COR-L47 (cell line): Measurements from ENCODE around the gene ZFYVE16.
"Not testable (repeated sequence)": the region's sequence is repeated elsewhere in the genome, so short reads cannot be mapped to it uniquely, and the experiment has no call there.

Source experiments
- DNase-seq: peaks from one replicate; lab custom pipeline; 2025; lab: John Stamatoyannopoulos, UW

Gene ZFYVE16

DNA sequence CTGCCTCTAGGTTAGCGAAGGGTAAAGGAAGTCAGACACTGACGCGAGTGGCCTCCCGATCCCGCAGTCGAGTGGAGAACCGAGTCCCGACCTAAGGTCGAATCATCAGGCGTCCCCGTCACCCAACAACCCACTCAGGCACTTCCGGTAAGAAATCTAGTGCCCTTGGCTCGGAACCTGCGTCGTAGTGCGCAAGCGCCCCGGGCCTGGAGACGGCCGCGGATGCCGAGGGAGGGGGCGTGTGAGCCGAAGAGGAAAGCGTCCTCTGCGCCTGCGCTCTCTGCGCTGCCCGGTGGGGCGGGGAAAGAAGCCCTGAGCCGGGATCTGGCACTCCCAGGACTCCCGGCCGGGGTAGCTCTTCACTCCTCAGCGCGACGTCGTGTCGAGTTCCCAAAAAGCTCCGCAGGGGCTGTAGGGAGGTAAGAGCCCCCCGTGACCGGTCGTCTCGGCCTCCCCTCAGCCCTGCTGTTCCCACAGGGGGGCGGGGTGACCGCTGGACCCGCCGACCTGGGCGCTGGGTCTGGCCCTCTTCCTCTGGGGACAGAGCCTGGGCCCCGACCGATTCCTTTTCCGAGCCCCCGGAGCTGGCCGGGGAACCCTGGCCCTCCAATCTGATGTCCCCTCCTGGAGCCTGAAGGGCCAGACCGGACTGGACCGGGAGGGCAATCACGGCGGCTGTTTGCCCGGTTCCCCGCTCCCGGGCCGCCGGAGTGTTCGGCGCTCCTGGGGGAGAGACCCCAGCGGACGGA, at the start of gene ZFYVE16:
TSS of gene ZFYVE16 (plus strand) at position 330 of the 749 bp plus-strand sequence. CDS start 26,084 bp downstream, outside the sequence.
- peak; percentile 96 for DNase-seq

GRCh38 chr5:80360914-80361444, 46.9 kb upstream of the ZFYVE16 start:
- no peak for DNase-seq

DNA sequence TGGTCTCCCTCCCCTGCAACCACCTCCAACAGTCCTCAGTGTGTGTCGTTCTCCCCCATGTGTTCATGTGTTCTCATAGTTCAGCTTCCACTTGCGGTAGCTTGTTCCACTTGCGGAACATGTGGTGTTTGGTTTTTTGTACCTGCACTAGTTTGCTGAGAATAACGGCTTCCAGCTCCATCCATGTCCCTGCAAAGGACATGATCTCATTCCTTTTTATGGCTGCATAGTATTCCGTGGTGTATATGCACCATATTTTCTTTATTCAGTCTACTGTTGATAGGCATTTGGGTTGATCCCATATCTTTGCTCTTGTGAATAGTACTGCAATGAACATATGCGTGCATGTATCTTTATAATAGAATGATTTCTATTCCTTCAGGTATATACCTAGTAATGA, 43.0 kb upstream of the ZFYVE16 start:
- DNase-seq, result no peak

GRCh38 chr5:80368661-80369480, 39.0 kb upstream of the ZFYVE16 start:
- no peak for DNase-seq

- DNase-seq, result peak; percentile 53
Measured at GRCh38 chr5:80369521-80369920, 38.3 kb upstream of the ZFYVE16 start.

DNA sequence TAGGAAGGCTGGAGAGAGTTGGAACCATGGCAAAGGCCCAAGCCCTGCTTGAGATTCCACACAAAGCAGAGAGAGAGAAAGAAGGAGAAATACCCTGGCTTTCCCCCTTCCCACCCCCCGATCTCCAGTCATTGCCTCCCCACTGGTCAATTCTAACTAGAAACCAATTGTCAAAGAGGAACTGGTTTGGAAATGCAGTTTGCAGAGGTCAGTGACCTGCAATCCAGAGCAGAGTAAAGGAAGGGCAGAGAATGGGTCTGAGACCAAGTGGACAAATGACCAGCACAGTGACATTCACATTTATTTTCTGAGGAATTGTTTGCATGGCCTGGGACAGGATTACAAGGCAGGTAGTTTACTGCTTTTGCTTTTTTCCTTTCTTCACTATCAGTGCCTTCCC, 37.5 kb upstream of the ZFYVE16 start:
- DNase-seq, result no peak

GRCh38 chr5:80372780-80373179, 35.1 kb upstream of the ZFYVE16 start:
- DNase-seq, result no peak

- no peak for DNase-seq
Measured at GRCh38 chr5:80374188-80374587, 33.7 kb upstream of the ZFYVE16 start.

DNA sequence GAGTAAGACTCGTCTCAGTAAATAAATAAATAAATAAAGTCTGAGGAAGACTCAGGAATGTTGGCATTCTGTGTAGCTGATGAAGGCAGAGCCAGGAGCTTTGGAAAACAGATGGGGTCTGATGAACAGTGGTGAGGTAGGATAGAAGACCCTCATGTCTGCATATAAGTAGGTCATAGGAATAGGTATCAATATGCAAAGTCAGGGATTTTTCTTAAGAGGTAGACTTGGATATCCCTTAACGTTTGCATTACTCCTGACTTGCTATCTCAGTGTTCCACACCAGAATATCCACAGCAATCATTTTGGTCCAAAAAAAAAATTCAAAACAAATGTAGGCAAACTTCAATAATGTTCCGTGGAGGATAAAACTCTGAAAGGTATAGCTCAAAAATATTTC, 31.3 kb upstream of the ZFYVE16 start:
- no peak for DNase-seq

DNA sequence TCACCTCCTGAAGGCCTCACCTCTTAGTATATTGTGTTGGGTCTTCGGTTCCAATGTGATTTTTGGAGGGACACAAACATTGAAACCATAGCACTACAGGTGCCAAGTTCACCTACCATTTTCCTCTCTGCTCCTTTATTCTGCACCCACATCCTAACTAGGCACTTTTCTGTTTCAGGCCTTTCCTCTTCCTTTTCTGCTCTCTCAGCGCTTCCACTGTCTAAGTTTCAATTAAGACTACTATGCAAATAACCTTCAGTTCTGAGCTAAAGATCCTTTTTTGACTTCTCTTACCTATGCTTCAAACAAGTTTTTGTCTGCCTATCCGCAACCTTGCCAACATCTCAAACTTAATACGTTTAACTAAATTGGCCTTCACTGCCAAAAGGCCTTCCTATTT, 25.4 kb upstream of the ZFYVE16 start:
- DNase-seq, result no peak

- DNase-seq, result no peak
Measured at GRCh38 chr5:80387063-80387768, 20.6 kb upstream of the ZFYVE16 start.

GRCh38 chr5:80389580-80389979, 18.3 kb upstream of the ZFYVE16 start:
- no peak for DNase-seq

DNA sequence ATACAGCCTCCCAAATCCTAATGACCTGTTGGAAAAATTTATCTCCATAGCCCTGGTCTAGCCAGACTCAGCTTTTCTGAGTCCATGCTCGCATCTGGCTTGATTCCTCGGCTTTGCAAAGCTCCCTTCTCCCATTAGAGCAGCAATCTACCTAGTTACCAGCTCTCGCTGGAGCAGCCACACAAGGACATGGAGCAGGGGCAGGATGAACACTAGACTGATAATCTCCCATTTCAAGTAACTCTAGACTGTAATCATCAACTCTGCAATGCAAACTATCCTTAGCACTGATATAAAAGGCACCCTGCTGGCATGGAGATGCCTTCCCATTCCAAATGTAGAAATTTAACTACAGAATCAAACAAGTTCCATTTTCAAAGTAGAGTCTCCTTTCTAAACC, 17.5 kb upstream of the ZFYVE16 start:
- DNase-seq, result not testable (repeated sequence)

DNA sequence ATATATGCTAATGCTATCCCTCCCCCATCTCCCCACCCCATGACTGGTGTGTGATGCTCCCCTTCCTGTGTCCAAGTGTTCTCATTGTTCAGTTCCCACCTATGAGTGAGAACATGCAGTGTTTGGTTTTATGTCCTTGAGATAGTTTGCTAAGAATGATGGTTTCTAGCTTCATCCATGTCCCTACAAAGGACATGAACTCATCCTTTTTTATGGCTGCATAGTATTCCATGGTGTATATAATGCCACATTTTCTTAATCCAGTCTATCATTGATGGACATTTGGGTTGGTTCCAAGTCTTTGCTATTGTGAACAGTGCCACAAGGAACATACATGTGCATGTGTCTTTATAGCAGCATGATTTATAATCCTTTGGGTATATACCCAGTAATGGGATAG, 16.6 kb upstream of the ZFYVE16 start:
- not testable (repeated sequence) for DNase-seq

GRCh38 chr5:80399526-80400239, 8.2 kb upstream of the ZFYVE16 start:
- DNase-seq, result no peak

DNA sequence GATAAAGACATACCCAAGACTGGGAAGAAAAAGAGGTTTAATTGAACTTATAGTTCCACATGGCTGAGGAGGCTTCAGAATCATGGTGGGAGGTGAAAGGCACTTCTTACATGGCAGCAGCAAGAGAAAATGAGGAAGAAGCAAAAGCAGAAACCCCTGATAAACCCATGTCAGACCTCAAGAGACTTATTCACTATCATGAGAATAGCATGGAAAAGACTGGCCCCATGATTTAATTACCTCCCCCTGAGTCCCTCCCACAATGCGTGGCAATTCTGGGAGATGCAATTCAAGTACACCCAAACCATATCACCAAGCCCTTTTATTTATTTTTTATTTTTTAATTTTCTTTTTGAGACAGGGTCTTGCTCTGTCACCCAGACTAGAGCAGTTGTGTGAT, 7.5 kb upstream of the ZFYVE16 start:
- not testable (repeated sequence) for DNase-seq

DNA sequence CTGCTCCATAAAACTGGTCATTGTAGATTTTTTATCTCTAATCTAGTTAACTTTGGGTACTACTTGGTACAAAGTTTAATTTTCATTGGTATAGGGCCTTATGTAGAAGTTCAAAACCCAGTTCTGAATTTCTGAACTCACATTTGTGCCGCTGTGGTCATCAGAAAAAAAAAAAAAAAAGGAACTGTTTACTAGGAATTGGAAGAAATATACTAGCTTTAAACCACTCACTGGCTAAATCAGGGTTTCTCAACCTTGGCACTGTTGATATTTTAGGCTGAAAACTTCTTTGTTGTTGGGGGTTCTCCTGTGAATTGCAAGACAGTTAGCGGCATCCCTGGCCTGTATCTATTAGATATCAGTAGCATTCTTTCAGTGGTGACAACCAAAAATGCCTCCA, 4.1 kb upstream of the ZFYVE16 start:
- DNase-seq, result no peak

- no peak for DNase-seq
Measured at GRCh38 chr5:80406980-80407734, 707 bp upstream of the ZFYVE16 start.

GRCh38 chr5:80408484-80409366, 861 bp downstream of the ZFYVE16 start:
- peak; percentile 78 for DNase-seq
